ENCODE results near the gene PTPRE.

- TF ChIP-seq CTCF (IDR thresholded peaks at IDR 0.05; ENCODE audit: poor library complexity, severe bottlenecking) (no peak), EZH2 (IDR thresholded peaks at IDR 0.05; ENCODE audit: borderline replicate concordance, insufficient read depth, low read length, poor library complexity, severe bottlenecking) (no peak), SMC3 (conservative IDR thresholded peaks at IDR 0.05; ENCODE audit: poor library complexity) (no peak), TAF1 (IDR thresholded peaks at IDR 0.05; ENCODE audit: low read depth) (no peak), POLR2AphosphoS5 (IDR thresholded peaks at IDR 0.05) (no peak)
These were observed 30.2 kb downstream of the PTPRE start for GRCh38 chr10:127937069-127937468.

Measured in neural cell (in vitro differentiated cells).